SK-N-SH treated with all-trans-retinoic acid at 6 μM for 48 hours (cell line): ENCODE measurements around the gene EID3.

Experiments used
- ATAC-seq: fragments of 200-7000 bp; cut with Tn5 transposase; 3 replicates; pipeline ENCODE4 v1.9.1; 2020; ENCODE audit warnings: mild to moderate bottlenecking, moderate library complexity
- ARNTL ChIP-seq: fragments of 450-650 bp; formaldehyde crosslinking; IDR thresholded peaks from 2 replicates; pipeline ENCODE4 v1.5.0; 2020; ENCODE audit warnings: low read depth, mild to moderate bottlenecking, moderate library complexity, borderline replicate concordance
- BACH2 ChIP-seq: fragments of 250-450 bp; sonication (Bioruptor Pico); IDR thresholded peaks from 2 replicates; pipeline ENCODE4 v1.9.0; 2021; ENCODE audit warnings: mild to moderate bottlenecking, borderline replicate concordance
- CREB5 ChIP-seq: fragments of 250-450 bp; sonication (Bioruptor Pico); IDR thresholded peaks from 2 replicates; pipeline ENCODE4 v1.5.1; 2020; ENCODE audit warnings: low read depth, mild to moderate bottlenecking, moderate library complexity
- CSDC2 ChIP-seq: fragments of 250-450 bp; sonication (Bioruptor Pico); IDR thresholded peaks from 2 replicates; pipeline ENCODE4 v1.5.0; 2020; ENCODE audit warnings: mild to moderate bottlenecking, moderate library complexity
- CSRNP3 ChIP-seq: fragments of 250-450 bp; sonication (Bioruptor Pico); IDR thresholded peaks from 2 replicates; pipeline ENCODE4 v1.5.1; 2021; ENCODE audit warnings: mild to moderate bottlenecking, moderate library complexity
- ESRRG ChIP-seq: fragments of 250-450 bp; sonication (Bioruptor Pico); IDR thresholded peaks from 2 replicates; pipeline ENCODE4 v1.6.1; 2021; ENCODE audit warnings: mild to moderate bottlenecking
- GLIS3 ChIP-seq: fragments of 250-450 bp; sonication (Bioruptor Pico); IDR thresholded peaks from 2 replicates; pipeline ENCODE4 v1.5.0; 2020; ENCODE audit warnings: mild to moderate bottlenecking, moderate library complexity
- ISL1 ChIP-seq: fragments of 250-450 bp; sonication (Bioruptor Pico); IDR thresholded peaks from 2 replicates; pipeline ENCODE4 v2.1.2; 2022; ENCODE audit warnings: mild to moderate bottlenecking, moderate library complexity
- OSR1 ChIP-seq: fragments of 250-450 bp; sonication (Bioruptor Pico); IDR thresholded peaks from 2 replicates; pipeline ENCODE4 v1.8.0; 2022; ENCODE audit warnings: moderate library complexity, mild to moderate bottlenecking, inconsistent platforms
- PATZ1 ChIP-seq: fragments of 250-450 bp; sonication (Bioruptor Pico); IDR thresholded peaks from 2 replicates; pipeline ENCODE4 v1.8.0; 2020; ENCODE audit warnings: mild to moderate bottlenecking, moderate library complexity, borderline replicate concordance
- POU6F1 ChIP-seq: fragments of 250-450 bp; sonication (Bioruptor Pico); IDR thresholded peaks from 2 replicates; pipeline ENCODE4 v1.8.0; 2021; ENCODE audit warnings: low read depth, mild to moderate bottlenecking, moderate library complexity, borderline replicate concordance
- PPARA ChIP-seq: fragments of 250-450 bp; sonication (Bioruptor Pico); IDR thresholded peaks from 2 replicates; pipeline ENCODE4 v1.5.0; 2020; ENCODE audit warnings: mild to moderate bottlenecking, borderline replicate concordance
- RARB ChIP-seq: fragments of 250-450 bp; sonication (Bioruptor Pico); IDR thresholded peaks from 2 replicates; pipeline ENCODE4 v1.8.0; 2021; ENCODE audit warnings: mild to moderate bottlenecking, moderate library complexity
- SNAI2 ChIP-seq: fragments of 250-450 bp; sonication (Bioruptor Pico); IDR thresholded peaks from 2 replicates; pipeline ENCODE4 v1.5.0; 2020; ENCODE audit warnings: mild to moderate bottlenecking, moderate library complexity
- TCF4 ChIP-seq: fragments of 250-450 bp; sonication (Bioruptor Pico); IDR thresholded peaks from 2 replicates; pipeline ENCODE4 v1.8.0; 2021; ENCODE audit warnings: mild to moderate bottlenecking, moderate library complexity, borderline replicate concordance
- TOX ChIP-seq: fragments of 250-450 bp; sonication (Bioruptor Pico); IDR thresholded peaks from 2 replicates; pipeline ENCODE4 v1.8.0; 2021; ENCODE audit warnings: mild to moderate bottlenecking, moderate library complexity, borderline replicate concordance
- TSHZ2 ChIP-seq: fragments of 250-450 bp; sonication (Bioruptor Pico); IDR thresholded peaks from 2 replicates; pipeline ENCODE4 v1.5.0; 2020; ENCODE audit warnings: mild to moderate bottlenecking, moderate library complexity
- ZC3H10 ChIP-seq: fragments of 250-450 bp; sonication (Bioruptor Pico); IDR thresholded peaks from 2 replicates; pipeline ENCODE4 v1.5.1; 2021; ENCODE audit warnings: mild to moderate bottlenecking, moderate library complexity
- ZFP3 ChIP-seq: fragments of 250-450 bp; sonication (Bioruptor Pico); IDR thresholded peaks from 2 replicates; pipeline ENCODE4 v1.5.0; 2020; ENCODE audit warnings: mild to moderate bottlenecking, moderate library complexity
- ZFP30 ChIP-seq: fragments of 450-650 bp; formaldehyde crosslinking; IDR thresholded peaks from 2 replicates; pipeline ENCODE4 v1.5.0; 2022; ENCODE audit warnings: mild to moderate bottlenecking, moderate library complexity
- ZNF565 ChIP-seq: fragments of 450-650 bp; formaldehyde crosslinking; conservative IDR thresholded peaks from 2 replicates; pipeline ENCODE4 v1.5.0; 2020; ENCODE audit warnings: low read depth, mild to moderate bottlenecking, moderate library complexity
- ZNF8 ChIP-seq: fragments of 450-650 bp; formaldehyde crosslinking; IDR thresholded peaks from 2 replicates; pipeline ENCODE4 v1.5.0; 2020; ENCODE audit warnings: mild to moderate bottlenecking, moderate library complexity

Gene EID3

GRCh38 chr12:104275689-104276088, 27.9 kb upstream of the EID3 start:
- no peak for ATAC-seq
- TF ChIP-seq ZNF8 (CRISPR knock-in tag) (no peak), ZFP3 (CRISPR knock-in tag) (no peak), RARB (CRISPR knock-in tag) (no peak), ZC3H10 (CRISPR knock-in tag) (no peak), ZFP30 (CRISPR knock-in tag) (no peak), CREB5 (CRISPR knock-in tag) (no peak), ARNTL (no peak), CSDC2 (no peak), CSRNP3 (no peak), PPARA (CRISPR knock-in tag) (no peak), ISL1 (no peak), POU6F1 (CRISPR knock-in tag) (no peak), SNAI2 (CRISPR knock-in tag) (no peak), BACH2 (CRISPR knock-in tag) (no peak)

- TF ChIP-seq BACH2 (CRISPR knock-in tag): no peak
- TF ChIP-seq ISL1: no peak
- TF ChIP-seq ESRRG (CRISPR knock-in tag): no peak
- TF ChIP-seq GLIS3 (CRISPR knock-in tag): no peak
- TF ChIP-seq TSHZ2 (CRISPR knock-in tag): no peak
- TF ChIP-seq ZFP3 (CRISPR knock-in tag): no peak
- TF ChIP-seq SNAI2 (CRISPR knock-in tag): no peak
- TF ChIP-seq RARB (CRISPR knock-in tag): no peak
- TF ChIP-seq TOX (CRISPR knock-in tag): no peak
- TF ChIP-seq ZNF565 (CRISPR knock-in tag): no peak
- TF ChIP-seq CREB5 (CRISPR knock-in tag): no peak
- TF ChIP-seq PATZ1 (CRISPR knock-in tag): no peak
- no peak for TF ChIP-seq TCF4 (CRISPR knock-in tag)
- no peak for TF ChIP-seq OSR1 (CRISPR knock-in tag)
- TF ChIP-seq ZFP30 (CRISPR knock-in tag): no peak
- no peak for TF ChIP-seq CSDC2
- ATAC-seq: 0 out of 3 replicates have a peak, but pooled peaks have one; percentile 9
These were observed 27.0 kb upstream of the EID3 start for GRCh38 chr12:104276273-104277131.
